ENCODE data around the gene UBE2E1.

Gene UBE2E1

GRCh38 chr3:23796518-23796917 is 9.2 kb upstream of the UBE2E1 start:
- no peak for DNase-seq

DNA sequence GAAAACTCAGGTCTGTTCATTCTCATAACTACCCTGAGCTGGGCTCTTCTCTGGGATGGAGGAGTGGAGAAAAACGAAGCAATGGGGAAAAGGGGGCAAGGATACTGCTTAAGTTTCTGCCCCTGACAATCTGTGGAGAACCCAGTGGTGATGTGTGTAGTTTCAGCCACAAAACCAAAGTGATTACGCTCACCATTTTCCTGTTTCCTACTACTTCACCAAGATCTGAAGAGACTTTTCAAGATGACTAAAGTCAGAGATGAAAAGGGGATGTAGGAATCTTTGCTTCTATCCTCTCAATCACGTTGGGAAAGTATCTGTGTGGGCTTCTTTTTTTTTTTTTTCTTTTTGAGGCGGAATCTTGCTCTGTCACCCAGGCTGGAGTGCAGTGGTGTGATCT is 8.3 kb upstream of the UBE2E1 start:
- DNase-seq = no peak

- DNase-seq = no peak
Measured at GRCh38 chr3:23798456-23798855, 7.3 kb upstream of the UBE2E1 start.

- DNase-seq = no peak
Measured at GRCh38 chr3:23798876-23799275, 6.9 kb upstream of the UBE2E1 start.

DNA sequence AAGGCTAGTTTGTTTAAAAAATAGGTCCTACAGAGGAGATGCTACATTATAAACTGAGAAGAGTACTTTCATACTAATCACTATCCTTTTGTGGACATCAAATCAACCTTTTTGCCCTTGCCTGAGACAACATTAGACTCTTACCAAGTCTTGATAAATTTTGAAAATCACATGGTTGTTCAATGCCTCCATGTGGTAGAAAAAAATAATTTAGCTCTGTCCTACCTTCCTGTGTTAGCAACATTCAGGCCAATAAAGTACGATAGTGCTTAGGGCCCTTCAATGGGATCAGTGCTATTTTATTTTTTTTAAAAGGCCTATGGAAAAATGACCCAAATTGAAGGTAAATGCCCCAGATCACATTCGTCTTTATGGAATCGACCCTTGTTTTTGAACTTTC is 5.0 kb upstream of the UBE2E1 start:
- no peak for DNase-seq

DNA sequence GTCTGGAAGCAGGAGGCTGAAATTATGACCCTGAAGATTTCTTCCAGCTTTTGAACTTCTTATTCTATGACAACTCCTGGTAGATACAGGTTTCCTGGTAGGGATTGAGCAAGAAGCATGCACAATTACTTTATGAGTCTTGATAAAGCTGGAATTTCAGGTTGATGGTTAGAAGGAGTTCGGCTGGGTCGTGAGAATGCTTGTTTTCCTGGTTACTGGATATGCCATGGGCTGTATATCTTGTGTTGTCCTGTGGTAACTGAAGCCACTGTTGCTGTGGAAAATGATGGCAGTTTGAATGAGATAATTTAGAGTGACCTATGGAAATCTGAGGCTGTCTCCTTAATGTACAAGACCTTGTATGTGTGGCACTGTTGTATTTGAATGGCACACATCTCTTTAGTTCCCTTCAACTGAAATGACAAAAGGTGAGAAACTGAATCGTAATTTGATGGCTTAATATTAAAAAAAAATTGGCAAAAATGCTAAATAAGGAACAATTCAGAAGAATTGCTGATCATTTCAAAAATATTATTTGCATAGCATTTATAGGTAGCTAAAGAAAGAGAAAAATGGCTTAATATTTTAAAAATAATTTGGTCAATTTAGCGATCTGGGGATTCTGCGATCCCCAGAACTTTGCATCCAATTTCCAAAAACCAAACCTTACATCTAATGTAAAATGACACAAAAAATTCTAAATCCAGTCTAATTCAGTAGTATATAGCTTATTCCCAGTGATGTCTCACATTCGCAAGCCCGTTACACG is 1.1 kb upstream of the UBE2E1 start:
- DNase-seq = no peak

- DNase-seq = no peak
Measured at GRCh38 chr3:23805210-23805632, 534 bp upstream of the UBE2E1 start.

- DNase-seq = no peak
Measured at GRCh38 chr3:23806534-23807423, 1.0 kb downstream of the UBE2E1 start.

GRCh38 chr3:23807424-23808015 is 1.8 kb downstream of the UBE2E1 start:
- DNase-seq = no peak

DNA sequence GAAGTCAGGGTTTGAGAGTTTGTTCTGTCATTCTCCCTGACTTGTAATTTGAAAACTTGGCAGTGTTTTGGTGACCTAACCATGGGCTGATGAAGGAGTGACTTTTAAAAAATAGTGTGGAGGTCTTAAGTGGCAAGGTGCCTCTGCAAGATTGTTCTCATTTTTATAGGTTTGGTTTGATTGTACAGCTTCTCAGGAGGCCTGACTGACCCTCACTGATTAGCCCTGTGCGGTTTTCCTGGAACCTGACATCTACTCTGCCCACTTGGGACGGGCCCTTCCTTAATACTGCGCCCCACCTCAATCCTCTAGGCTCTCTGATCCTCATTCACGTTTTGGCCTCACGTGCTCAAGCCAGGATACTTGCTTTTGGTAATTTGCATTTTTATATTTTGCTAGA is 2.8 kb downstream of the UBE2E1 start:
- DNase-seq = no peak

- no peak for DNase-seq
Measured at GRCh38 chr3:23809294-23809693, 3.5 kb downstream of the UBE2E1 start.

DNA sequence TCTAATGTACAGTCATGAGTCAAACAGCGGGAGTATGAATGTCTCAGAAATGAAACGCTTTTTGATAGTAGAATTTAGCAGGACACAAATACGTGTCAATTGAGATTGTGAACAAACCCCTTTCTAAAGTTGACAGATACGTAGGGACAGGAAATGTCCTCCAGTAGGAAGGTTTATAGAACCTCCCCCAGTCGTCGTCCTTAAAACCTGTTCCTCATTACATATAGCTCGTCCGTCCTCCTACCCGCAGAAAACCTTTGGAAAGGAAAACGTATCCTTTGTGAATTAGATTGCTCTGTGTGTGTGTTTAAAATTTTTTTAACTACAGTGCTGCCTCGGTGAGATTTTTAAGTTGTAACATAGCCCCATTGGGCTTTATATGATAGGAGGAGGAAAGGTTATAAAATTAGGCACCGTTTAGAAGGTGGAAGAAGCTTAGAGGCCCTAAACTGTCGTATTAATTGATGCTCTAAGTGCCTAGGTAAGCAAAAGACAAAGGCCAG is 4.1 kb downstream of the UBE2E1 start:
- no peak for DNase-seq

DNA sequence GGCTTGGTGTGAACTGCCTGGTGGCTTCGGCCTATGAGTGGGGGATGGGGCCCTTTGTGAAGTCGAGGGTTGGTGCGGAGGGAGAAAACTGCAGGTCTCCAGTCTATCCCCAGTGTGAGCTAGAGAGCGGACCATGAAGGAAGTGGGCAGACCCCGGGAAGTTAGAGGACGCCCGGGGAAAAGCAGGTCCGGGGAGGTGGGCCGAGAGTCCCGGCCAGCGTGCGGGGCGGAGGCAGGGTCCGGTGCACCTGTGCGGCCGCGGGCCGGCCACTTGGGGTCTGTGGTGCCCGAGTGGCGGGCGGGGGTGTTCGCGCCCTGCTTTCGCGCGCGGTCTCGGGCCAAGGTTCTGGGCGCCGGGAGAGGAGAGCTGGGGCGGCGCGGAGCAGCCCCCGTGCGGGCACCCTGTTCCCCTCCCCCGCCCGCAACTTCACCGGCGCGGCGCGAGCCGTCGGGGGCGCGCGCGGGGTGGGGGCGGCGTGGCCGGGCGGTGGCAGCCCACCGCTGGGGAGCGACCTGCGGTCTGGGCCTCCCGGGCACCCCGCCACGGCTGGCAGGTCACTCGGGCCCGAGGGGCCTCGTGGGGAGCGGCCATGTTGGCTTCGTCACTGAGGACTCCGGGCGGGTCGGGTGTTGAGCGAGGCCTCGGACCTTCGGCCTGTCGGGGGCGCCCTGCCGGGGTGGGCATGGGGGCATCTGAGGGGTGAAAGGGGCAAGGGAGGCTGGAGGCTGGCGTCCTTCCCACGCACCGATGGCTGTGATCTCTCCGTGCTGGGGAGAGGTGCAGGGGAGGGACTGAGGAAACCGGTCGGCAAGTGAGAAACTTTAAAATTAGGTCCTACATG is 4.8 kb downstream of the UBE2E1 start:
- peak; percentile 16 for DNase-seq

- DNase-seq = no peak
Measured at GRCh38 chr3:23811185-23811527, 5.4 kb downstream of the UBE2E1 start.

- DNase-seq = no peak
Measured at GRCh38 chr3:23811919-23812318, 6.2 kb downstream of the UBE2E1 start.

DNA sequence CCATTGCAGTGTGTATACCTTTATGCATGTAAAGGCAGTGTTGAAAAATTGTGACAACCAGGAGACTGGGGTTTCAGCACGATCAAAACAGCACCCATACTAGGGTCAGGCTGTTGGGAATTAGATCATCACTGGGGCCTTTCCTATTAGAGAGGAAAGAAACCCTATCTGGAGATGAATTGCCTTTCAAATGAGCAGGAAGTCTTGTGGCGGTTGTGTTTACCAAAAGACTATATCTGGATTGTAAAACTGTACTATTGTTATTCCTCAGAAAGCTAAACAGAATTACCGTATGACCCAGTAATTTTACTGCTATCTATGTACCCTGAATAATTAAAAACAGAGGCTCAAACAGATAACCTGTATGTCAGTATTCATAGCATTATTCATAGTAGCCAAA is 10.1 kb downstream of the UBE2E1 start:
- DNase-seq = no peak

- no peak for DNase-seq
Measured at GRCh38 chr3:23816721-23817120, 11.0 kb downstream of the UBE2E1 start.

DNA sequence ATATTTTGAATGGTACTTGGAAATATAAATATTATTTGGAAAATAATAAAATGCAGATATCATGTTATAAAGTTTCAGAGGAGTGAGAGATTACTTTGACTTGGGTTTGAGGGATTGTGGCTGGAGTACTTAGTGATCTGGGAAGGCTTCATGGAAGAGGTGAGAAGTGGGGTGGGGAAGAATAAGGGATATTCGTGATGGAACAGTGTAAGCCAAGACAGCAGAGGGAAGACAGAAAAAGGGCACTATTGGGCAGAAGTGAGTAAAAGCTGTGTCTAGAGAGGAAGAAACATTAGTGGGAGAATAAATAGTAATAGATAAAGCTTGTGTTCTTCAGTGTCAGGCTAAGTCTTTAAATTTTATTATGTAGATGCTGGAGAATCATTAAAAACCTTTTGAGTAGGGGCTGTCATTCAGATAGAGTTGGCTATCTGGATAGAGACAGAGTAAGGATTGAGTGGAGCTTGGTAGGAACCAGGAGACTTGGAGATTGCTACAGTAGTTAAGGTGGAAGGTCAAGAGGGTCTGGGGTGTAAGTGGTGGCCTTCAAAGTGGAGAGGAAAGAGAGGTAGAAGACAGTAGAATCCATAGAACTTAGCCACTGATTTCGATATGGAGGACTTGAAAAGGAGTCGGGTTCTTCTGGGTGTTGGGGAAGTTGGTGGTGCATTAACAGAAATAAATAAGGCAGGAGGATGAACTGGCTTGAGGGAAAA is 11.9 kb downstream of the UBE2E1 start:
- DNase-seq = no peak

DNA sequence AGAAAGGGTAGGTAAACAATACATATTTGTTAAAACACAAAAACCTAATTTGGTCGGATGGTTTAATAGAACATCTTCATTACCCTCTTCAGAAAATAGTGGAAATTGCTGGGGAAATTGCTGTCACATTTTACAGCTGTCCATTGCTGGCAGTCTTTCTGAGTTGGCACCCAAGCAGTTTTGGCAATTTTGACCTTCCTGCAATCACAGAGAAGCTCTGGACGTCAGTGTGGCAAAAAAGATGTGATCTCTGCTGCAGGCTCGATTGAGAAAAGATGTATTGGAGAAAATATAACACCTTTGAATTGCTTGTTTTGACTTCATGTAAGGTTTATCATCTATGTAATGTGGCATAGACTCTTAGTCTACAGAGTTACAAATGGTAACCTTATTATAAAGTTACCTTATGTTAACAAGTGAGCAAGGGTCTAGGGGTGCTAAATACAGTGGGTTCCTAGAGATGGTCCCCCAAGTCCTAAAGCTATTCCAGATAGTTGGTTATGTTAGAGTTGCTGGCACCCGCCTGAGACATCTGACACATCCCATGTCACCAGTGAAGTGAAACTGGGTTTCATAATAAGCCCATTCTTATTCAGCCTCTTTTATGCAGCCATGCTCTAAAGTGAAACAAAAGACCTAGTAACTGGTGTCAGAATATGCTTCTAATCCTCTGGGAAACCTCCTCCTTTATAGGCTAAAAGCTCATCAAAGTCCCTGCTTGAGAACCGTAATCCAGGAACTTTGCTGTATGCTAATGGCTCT is 14.0 kb downstream of the UBE2E1 start:
- no peak for DNase-seq

DNA sequence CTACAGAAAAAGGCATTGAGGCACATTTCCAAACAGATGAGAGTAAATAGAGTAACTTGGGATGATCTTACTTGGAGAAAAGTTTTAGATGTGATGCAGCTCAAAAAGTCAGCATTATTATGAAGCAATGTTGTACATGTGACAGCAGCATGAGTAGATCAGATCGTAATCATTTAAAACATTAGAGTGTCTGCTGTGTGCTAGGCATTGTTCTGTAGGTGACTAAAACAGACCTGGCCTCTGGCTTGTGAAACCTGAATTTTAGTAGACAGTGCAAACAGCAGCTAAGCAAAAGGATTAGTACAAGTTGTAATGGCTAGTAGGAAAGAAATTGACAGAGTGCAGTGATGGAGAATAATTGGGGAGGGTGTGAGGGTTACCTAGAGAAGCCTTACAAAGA is 15.1 kb downstream of the UBE2E1 start:
- DNase-seq = no peak

DNA sequence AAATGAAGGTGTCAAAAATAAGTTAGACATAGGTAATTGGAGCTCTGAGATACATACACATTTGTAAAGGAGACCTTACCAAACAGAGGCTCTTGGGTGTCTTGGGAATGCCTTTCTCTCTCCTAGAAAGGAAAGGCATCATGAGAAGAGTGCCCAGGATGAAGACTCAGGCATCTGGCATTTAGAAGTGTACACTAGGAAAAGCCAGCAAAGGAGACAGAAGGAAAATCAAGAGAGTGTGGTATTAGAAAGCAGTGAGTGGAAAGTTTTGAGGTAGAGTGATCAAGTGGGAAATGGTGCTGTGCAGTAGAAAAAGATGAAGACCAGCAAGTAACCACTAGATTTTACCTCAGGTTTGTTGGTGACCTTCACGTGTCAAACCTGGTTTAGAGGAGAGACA is 16.1 kb downstream of the UBE2E1 start:
- no peak for DNase-seq
